Cardiac septum (tissue), 1 donor: Measurements from ENCODE around the gene CKB. TPM values are rescaled to one million over a fixed set of nuclear protein-coding genes. Genes with fewer than 3 reads are reported as not detected.

Experiments used
- DNase-seq: peaks from one replicate; pipeline ENCODE4 v3.0.0-alpha.2; 2020; ENCODE audit warnings: low spot score
- intact Hi-C: fragments of 100-400 bp; cut with DNase I; formaldehyde crosslinking; loops from one replicate; pipeline ENCODE4 v1.14.0; 2022
- long read RNA-seq: library from polyadenylated mRNA; unstranded; transcript quantifications from one replicate; pipeline ENCODE4 v2.0.0, GENCODE V29; 2021
- total RNA-seq: library from RNA; stranded (reverse); fragmentation: NEBNext Ultra II Directional; extraction: Animal tissue kit (Norgen Biotek cat#: 25700); gene quantifications from one replicate; pipeline ENCODE4 v1.2.1, GENCODE V29; 2021
- donor health status: DM: no; HTN: no; CAD: no.

Gene CKB
- total RNA-seq = 327 TPM
- long read RNA-seq, transcript CKB-210 (3 exons, 625 nt) = minor isoform, 8 of 784 reads
- long read RNA-seq, transcript CKB-202 (4 exons, 1,170 nt) = minor isoform, 266 of 784 reads
- long read RNA-seq, transcript CKB-201 (8 exons, 1,709 nt) = major isoform, 281 of 784 reads
- long read RNA-seq, partial matches to known transcripts = 208 of 784 reads
- long read RNA-seq, other reads (novel, unspliced or antisense) = 19 of 784 reads

DNA sequence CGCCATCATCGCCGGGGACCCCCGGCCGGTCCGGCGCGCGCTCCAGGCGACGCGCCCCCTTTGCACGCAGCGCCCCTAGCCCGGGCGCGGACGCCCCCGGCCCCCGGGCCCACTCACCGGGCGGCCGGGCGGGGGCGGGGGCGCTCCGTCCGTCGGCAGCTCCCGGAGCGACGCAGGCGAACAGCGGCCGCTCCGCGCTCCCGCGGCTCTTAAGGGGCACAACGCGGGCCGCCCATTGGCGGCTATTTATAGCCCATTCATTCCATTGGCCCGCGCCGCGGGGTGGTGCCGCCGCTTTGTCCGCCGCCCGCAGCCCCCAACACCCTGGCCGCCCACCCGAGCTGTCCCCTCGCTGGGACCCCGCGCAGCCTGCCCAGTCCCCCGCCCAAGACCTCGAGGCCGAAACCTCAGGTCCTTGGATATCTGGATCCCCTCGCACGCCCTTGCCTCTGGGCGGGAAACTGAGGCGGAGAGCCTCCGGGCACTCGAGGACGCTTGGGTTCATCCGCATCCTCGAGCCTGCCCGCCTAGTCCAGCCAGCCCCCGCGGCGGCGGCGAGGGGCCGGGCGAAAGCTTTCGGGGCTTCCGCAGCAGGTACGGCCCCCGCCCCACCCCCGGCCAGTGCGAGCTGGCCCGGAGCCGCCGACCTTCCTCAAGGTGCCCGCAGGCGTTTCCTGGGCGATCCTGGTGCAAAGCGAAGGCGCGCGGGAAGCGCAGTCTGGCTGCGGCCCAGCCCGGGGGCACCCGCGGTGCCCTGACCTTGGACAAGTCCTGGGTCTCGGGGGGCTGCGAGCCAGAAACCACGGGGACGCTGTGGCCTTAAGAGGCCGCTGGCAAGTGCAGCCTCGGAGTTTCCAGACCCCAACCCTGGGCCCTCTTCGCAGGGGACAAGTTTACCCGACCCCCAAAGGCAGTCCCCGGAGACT lies at the start of gene CKB:
Gene CKB (minus strand): TSS at position 182 of the 926 bp plus-strand sequence. CDS start 337 bp downstream, outside the sequence.
- DNase-seq = no peak
- intact Hi-C loops = no loop called here

DNA sequence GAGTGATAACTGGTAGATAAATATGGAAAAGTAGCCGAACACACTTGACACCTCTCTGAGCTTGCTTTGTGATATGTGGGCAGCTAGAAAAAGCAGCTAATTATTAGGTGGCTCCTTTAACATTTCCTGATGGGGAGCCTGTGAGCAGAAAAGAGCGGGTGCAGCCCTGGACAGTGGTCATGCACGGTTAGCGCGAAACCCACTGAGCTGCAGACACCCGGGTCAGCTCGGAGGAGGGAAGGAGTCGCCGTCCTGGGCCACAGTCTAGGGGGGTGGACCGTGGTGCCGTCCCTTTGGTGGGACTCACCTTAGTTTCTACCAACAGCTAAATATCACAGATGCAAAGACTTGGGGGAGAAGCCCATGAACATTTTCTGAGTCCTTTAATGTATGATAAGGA lies 46.8 kb upstream of the CKB start:
- DNase-seq = no peak
- intact Hi-C loops = no loop called here

GRCh38 chr14:103568952-103569351 lies 46.3 kb upstream of the CKB start:
- intact Hi-C loops = no loop called here
- no peak for DNase-seq

- DNase-seq = no peak
- intact Hi-C loops = no loop called here
Observed at GRCh38 chr14:103563844-103564505, 41.3 kb upstream of the CKB start.

DNA sequence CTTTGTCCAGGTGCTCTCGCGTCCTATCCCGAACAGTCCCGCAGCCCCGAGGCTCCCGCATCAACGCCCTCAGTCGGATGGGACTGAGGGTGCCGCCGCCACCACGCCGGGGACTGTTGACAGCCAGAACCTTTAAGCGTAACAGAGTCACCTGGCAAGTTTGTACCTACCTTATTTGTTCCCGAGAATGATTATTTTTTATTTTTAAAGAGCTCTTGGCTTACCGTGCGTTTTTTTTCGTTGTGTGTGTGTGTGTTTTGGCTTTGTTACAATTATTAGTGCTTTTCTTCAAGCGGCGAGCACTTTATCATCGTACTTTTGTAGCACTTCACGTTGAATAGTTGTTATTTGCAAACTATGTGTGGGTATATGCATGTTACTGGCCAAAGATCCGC lies 40.6 kb upstream of the CKB start:
- intact Hi-C loops = no loop called here
- DNase-seq = no peak

GRCh38 chr14:103562429-103563225 lies 40.0 kb upstream of the CKB start, which contains the start of the genes BAG5 and COA8:
TSS of gene BAG5 (minus strand) at chr14:103562657. CDS start at chr14:103561164, 1,493 bp downstream.
TSS of gene COA8 (plus strand) at chr14:103562960. CDS start at chr14:103563002, 42 bp downstream.
- intact Hi-C loops = no loop called here
- peak; percentile 95 for DNase-seq

- intact Hi-C loops = no loop called here
- no peak for DNase-seq
Observed at GRCh38 chr14:103562179-103562428, 39.5 kb upstream of the CKB start.

- DNase-seq = no peak
- intact Hi-C loops = no loop called here
Observed at GRCh38 chr14:103561381-103562178, 39.0 kb upstream of the CKB start.

DNA sequence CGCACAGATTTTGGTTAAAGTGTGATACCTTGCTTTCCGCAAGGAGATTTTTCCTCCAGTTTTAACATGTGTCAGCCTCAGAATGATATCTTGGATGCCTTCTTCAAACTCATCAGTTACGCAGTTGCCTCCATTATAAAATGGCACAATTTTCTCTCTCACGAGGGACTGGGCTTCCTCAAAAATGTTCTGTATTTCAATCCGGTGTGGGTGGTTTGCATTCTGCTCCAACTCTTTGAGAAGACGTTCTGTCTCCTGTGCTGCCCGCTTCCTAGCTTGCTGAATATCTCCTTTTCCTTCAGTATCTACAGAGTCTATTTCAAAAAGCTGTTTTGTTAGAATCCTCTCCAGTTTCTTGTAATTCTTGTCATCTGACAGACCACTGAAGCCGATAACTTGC lies 38.1 kb upstream of the CKB start:
- no peak for DNase-seq
- intact Hi-C loops = no loop called here

DNA sequence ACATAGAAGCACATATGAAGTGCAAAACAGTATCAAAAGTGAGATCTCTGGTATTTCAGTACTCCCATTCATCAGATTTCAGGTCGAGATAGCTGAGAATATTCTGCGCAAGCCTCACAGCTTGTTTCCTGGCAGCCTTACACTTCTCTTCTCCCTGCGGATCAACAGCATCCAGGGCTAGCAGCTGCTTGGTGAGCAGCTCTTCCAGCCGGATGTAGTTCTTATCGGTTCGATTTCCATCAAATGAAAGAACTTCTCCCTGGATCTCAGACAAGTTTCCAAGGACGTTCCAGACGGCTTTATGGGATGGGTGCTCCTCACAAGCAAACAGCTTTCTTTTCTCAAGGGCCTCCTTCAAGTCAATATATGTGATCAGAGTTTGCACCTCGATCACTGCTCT lies 37.1 kb upstream of the CKB start:
- intact Hi-C loops = no loop called here
- DNase-seq = no peak

GRCh38 chr14:103558071-103558882 lies 35.6 kb upstream of the CKB start:
- no peak for DNase-seq
- intact Hi-C loops = no loop called here

GRCh38 chr14:103556946-103557758 lies 34.5 kb upstream of the CKB start:
- no peak for DNase-seq
- intact Hi-C loops = no loop called here

- DNase-seq = peak; percentile 68
- intact Hi-C loops = no loop called here
Observed at GRCh38 chr14:103555559-103556337, 33.1 kb upstream of the CKB start.

DNA sequence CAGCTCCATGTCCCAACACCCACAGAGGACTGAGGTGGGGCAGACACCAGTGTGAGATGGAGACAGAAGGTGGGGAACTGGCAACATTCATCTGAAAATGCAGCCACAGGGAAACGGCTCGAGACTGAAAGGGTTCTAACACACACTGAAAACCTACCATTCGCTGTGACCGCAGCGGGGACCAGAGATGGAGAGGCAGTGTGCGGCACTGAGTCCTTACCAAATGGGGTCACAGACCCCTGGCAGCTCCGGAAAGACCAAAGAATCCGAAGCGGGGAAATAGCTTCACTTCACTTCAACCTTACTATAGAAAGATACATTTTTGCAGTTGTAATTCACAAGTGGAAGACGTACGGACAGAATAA lies 30.2 kb upstream of the CKB start:
- DNase-seq = peak; percentile 50
- intact Hi-C loops = no loop called here

DNA sequence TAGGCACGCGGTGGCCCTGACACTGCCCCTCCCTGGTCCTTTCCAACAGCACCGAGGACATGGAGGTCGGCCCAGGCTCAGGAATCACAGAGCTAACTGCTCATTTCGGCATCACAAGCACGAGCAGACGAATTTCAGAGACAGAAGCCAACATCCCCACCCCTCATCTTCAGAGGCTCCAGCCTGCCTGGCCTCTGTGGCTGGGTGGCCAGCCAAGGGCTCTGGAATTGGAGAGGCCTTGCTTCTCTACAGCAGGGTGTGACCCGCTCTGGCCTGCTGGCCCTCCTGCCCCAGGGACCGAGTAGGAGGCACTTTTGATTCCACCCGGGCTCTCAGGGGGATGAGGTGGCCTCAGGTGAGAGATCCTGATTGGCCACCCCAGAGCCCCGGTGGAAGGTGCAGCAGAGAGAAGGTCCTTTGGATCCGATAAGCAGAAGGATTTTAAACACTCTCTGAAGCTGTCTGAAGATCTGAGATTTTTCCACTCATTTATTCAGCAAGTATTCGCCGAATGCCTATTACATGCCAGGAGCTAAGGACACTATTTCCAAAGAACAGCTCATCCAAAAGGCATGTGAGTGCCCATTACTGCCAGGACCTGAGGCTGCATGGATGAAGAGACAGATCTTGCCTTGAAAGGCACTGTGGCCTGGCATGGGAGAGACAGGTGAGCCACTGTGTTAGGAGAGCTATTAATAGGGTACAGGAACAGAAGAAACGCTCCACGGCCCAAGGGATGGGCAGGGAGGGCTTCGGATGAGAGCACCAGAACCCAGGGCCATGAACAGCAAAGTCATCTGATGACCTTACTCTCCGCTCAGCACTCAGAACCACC lies 29.6 kb upstream of the CKB start:
- peak; percentile 75 for DNase-seq
- intact Hi-C loops = no loop called here

DNA sequence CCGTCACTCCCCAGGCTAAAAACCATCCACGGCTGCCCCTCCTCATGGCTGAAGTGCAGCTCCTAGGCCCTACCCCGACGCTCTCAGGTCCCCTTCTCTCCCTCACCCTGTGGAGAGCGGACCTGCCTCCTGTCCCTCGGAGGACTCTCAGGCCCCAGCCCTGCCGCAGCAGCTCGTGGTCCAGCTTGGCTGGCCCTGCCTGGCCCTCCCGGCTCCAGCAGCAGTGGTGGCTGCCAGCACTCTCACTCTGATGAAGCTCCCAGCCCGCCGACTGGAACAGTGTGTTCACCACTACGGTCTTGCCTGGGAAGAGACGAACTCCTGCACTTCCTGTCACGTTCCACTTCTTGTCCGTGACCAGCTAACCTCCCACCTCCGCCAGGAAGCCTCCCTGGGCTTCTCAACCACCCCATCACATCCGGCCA lies 28.7 kb upstream of the CKB start:
- intact Hi-C loops = no loop called here
- peak; percentile 76 for DNase-seq
